GM21786 (cell line): Measurements from ENCODE around the gene TPRG1.
A peak's percentile ranks its signal among the peaks of the same experiment; 100 is the strongest.

Source experiments
- ATAC-seq: cut with Tn5 transposase; IDR thresholded peaks from one replicate; pipeline ENCODE4 v1.9.1; 2021; ENCODE audit not compliant: unreplicated experiment

Gene TPRG1

GRCh38 chr3:189171707-189172106 lies at the start of gene TPRG1:
TPRG1 (plus strand) TSS chr3:189171971; CDS start chr3:189207385, 35,414 bp downstream.
- no peak for ATAC-seq

GRCh38 chr3:189122110-189122509 lies 49.7 kb upstream of the TPRG1 start:
- ATAC-seq: no peak

GRCh38 chr3:189122526-189123205 lies 49.1 kb upstream of the TPRG1 start:
- no peak for ATAC-seq

GRCh38 chr3:189123595-189124387 lies 48.0 kb upstream of the TPRG1 start:
- ATAC-seq: no peak

- peak; percentile 93 for ATAC-seq
Observed at GRCh38 chr3:189132231-189132671, 39.5 kb upstream of the TPRG1 start.

GRCh38 chr3:189132839-189133238 lies 38.9 kb upstream of the TPRG1 start:
- no peak for ATAC-seq

GRCh38 chr3:189133768-189134167 lies 38.0 kb upstream of the TPRG1 start:
- no peak for ATAC-seq

- ATAC-seq: no peak
Observed at GRCh38 chr3:189137416-189137815, 34.4 kb upstream of the TPRG1 start.

GRCh38 chr3:189138901-189139610 lies 32.7 kb upstream of the TPRG1 start:
- no peak for ATAC-seq

GRCh38 chr3:189139611-189139940 lies 32.2 kb upstream of the TPRG1 start:
- no peak for ATAC-seq

GRCh38 chr3:189142527-189142926 lies 29.2 kb upstream of the TPRG1 start:
- no peak for ATAC-seq

- ATAC-seq: no peak
Observed at GRCh38 chr3:189143321-189143720, 28.4 kb upstream of the TPRG1 start.

GRCh38 chr3:189143771-189144170 lies 28.0 kb upstream of the TPRG1 start:
- ATAC-seq: no peak

GRCh38 chr3:189144645-189145044 lies 27.1 kb upstream of the TPRG1 start:
- no peak for ATAC-seq

- ATAC-seq: no peak
Observed at GRCh38 chr3:189146848-189147247, 24.9 kb upstream of the TPRG1 start.

- peak; percentile 85 for ATAC-seq
Observed at GRCh38 chr3:189148081-189148507, 23.7 kb upstream of the TPRG1 start.

- no peak for ATAC-seq
Observed at GRCh38 chr3:189149203-189149602, 22.6 kb upstream of the TPRG1 start.

GRCh38 chr3:189157232-189158007 lies 14.4 kb upstream of the TPRG1 start:
- no peak for ATAC-seq

- no peak for ATAC-seq
Observed at GRCh38 chr3:189158034-189158433, 13.7 kb upstream of the TPRG1 start.

- no peak for ATAC-seq
Observed at GRCh38 chr3:189160519-189161309, 11.1 kb upstream of the TPRG1 start.
